Motor neuron (in vitro differentiated cells): ENCODE results near the gene TBC1D10B. TPM values are rescaled to one million over a fixed set of nuclear protein-coding genes. Genes with fewer than 3 reads are reported as not detected.

ENCODE experiments used
- ATAC-seq, 8 experiments: fragments of 200-7000 bp; cut with Tn5 transposase; replicated peaks in 6 of 8; 2 replicates each; pipeline ENCODE4 v1.8.0; 2021; ENCODE audit warnings: mild to moderate bottlenecking in 8 of 8, moderate library complexity in 8 of 8
- H3K27ac ChIP-seq, 2 donors: fragments of 250-450 bp; sonication (Bioruptor Pico); 2 replicates each; pipeline ENCODE4 v1.9.0; 2021; ENCODE audit warnings: antibody characterized with exemption in 2 of 2, mild to moderate bottlenecking in 2 of 2, moderate library complexity in 1 of 2
- H3K4me1 ChIP-seq, 2 donors: fragments of 250-450 bp; sonication (Bioruptor Pico); replicated peaks in 1 of 2; 2 replicates each; pipeline ENCODE4 v1.6.1; 2021; ENCODE audit warnings: antibody characterized with exemption in 2 of 2, mild to moderate bottlenecking in 2 of 2, moderate library complexity in 1 of 2
- H3K4me3 ChIP-seq, 5 donors: fragments of 250-450 bp; sonication (Bioruptor Pico); 2 replicates each; pipeline ENCODE4 v1.9.0; 2021; ENCODE audit warnings: antibody characterized with exemption in 5 of 5, mild to moderate bottlenecking in 5 of 5, moderate library complexity in 4 of 5
- WGBS, 10 experiments: fragments of 450-650 bp; shearing (Covaris generic); methylation state at CpG; one replicate each; pipeline ENCODE4 v1.0.0; 2022; 5-methylcytosine and 5-hydroxymethylcytosine counted together
- in situ Hi-C, 9 experiments: fragments of 400-800 bp; cut with MboI; loops; one replicate each; pipeline ENCODE4 v1.15.0; 2021; ENCODE audit warnings: low sequenced_read_pairs in 9 of 9, low pct_unique_long_range_greater_than_20kb in 2 of 9; ENCODE audit not compliant: unreplicated experiment in 9 of 9
- total RNA-seq, 8 experiments: library from RNA; unstranded; fragments of 300-600 nt; gene quantifications; 2 replicates each; pipeline versions ENCODE4 v1.2.3 to v1.2.4, GENCODE V29; 2022

Gene TBC1D10B
- total RNA-seq, 8 experiments from 2014 or later = 15.4 to 32.3 (median 21.5) TPM

- Histone ChIP-seq H3K27ac (peak within 1 kb of the TSS; percentile 92 to 94), H3K4me1 (peaks cover 10 to 14% of the 10 kb centered on the region in 2 donors), H3K4me3 (peak within 1 kb of the TSS; percentile 79 to 99 (median 88))
- in situ Hi-C loops = no loop called here
- 0 to 2% (median 0%) methylated on average over 1 to 21 of the region's 45 CpGs; no CpG with 5 or more reads in 3 of the 10 experiments for WGBS, 10 experiments
- ATAC-seq = peak; percentile 86 to 96 (median 92)
These were observed 14.9 kb downstream of the TBC1D10B start, which contains the start of gene CD2BP2 for GRCh38 chr16:30355144-30355953. TSS of gene CD2BP2 (minus strand) at chr16:30355308. CDS start at chr16:30354681, 627 bp downstream.

GRCh38 chr16:30354423-30355143 is 15.7 kb downstream of the TBC1D10B start:
- Histone ChIP-seq H3K4me1 (peaks cover 10 to 14% of the 10 kb centered on the region in 2 donors), H3K4me3 (peak overlapping the region; percentile 79 to 99 (median 88)), H3K27ac (peak overlapping the region; percentile 92 to 94)
- in situ Hi-C loops = no loop called here
- 0 to 4% (median 0%) methylated on average over 1 to 6 of the region's 36 CpGs; no CpG with 5 or more reads in 4 of the 10 experiments for WGBS, 10 experiments
- peak; percentile 26 to 58 (median 40) for ATAC-seq

DNA sequence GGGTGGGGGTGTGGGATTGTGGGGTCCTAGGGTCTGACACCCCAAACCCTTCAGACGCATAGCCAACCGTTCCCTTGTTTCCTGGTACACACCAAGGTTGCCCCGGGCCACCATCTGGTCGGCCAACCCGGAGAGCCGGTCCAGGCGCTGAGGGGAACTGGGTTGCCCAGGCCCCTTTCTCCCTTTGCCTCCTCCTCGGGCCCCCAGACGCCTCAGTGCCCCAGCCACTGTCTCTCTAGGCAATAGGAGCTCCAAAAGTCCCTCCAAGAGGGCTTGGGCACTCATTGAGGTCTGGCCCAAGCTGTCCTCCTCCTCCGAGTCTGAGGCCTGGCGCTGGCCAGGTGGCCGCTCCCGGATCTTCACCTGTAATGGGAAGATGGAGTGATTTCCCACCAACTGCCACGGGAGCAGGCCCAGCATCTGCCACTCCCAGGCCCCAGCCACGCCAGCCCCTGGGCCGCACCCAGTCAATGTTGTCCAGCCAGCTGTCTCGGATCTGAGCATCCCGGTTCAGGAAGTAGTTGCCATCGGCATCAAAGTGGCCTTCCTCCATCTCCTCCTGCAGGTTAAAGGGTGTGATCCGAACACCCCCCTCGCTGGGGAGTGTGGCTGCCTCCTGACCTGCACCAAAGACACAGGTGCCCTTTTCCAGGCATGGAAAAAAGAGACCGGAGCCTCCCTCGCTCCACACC is 16.7 kb downstream of the TBC1D10B start:
- in situ Hi-C loops = no loop called here
- 55 to 96% (median 80%) methylated on average over 1 to 8 of the region's 23 CpGs; no CpG with 5 or more reads in 5 of the 10 experiments for WGBS, 10 experiments

DNA sequence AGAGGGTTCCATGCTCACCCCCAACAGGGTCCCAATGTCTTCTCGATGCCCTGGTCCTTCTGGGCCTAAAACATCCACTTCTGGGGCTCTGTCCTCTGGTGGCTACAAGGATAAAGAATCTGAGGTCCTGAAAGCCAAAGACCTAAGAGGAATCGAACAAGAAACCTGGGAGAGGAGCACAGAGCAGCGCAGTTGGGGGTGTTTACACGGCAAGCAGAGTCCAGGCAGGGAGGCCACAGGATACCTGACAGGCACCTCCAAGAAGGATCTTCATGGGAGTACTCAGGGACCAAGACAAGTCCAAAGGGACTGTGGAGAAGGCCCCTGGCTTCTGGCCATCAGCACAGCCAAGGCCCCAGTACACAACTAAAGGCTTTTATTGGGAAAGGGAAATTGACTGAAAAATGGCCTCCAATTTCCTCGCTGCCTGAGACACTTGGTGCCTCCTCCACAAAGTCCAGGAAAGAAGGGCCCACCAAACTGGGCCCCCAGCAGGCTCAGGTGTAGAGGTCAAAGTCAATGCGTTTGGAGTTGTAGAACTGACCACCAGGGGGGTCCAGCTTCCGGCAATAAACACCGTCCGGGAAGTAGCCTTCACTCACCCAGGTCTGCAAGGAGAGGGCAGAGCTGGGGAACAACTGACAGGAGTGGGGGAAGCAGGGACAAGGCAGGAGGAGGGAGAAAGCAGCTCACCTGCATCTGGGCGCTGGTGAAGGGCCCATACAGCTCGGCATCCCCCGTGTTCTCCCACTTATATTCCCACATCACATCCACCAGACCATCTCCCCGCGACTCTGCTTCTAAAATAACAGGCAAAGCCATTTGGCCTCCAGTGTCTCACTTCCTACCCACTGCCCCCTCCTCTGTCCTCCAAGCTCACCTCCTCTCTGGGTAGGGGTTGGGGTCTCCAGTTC is 17.5 kb downstream of the TBC1D10B start:
- Histone ChIP-seq H3K4me3 (no peak overlapping the region), H3K4me1 (peaks cover 10 to 14% of the 10 kb centered on the region in 2 donors), H3K27ac (no peak overlapping the region)
- no peak for ATAC-seq
- in situ Hi-C loops = no loop called here
- 40 to 100% (median 89%) methylated on average over 1 to 4 of the region's 14 CpGs; no CpG with 5 or more reads in 1 of the 10 experiments for WGBS, 10 experiments

More for the DNA sequence above, 16.7 kb downstream of the TBC1D10B start:
- no peak for ATAC-seq
- no peak overlapping the region for H3K27ac ChIP-seq
- peaks cover 10 to 14% of the 10 kb centered on the region in 2 donors for H3K4me1 ChIP-seq
- peak overlapping the region in 3 of 5 donors; percentile 79 to 99 (median 86) for H3K4me3 ChIP-seq

- in situ Hi-C loops = no loop called here
- no peak overlapping the region for H3K4me3 ChIP-seq
- H3K4me1 ChIP-seq = peaks cover 10 to 14% of the 10 kb centered on the region in 2 donors
- 8 to 100% (median 88%) methylated on average over 1 to 7 of the region's 11 CpGs; no CpG with 5 or more reads in 3 of the 10 experiments for WGBS, 10 experiments
- no peak overlapping the region for H3K27ac ChIP-seq
- ATAC-seq = no peak
These were observed 18.5 kb downstream of the TBC1D10B start for GRCh38 chr16:30351586-30352419.

DNA sequence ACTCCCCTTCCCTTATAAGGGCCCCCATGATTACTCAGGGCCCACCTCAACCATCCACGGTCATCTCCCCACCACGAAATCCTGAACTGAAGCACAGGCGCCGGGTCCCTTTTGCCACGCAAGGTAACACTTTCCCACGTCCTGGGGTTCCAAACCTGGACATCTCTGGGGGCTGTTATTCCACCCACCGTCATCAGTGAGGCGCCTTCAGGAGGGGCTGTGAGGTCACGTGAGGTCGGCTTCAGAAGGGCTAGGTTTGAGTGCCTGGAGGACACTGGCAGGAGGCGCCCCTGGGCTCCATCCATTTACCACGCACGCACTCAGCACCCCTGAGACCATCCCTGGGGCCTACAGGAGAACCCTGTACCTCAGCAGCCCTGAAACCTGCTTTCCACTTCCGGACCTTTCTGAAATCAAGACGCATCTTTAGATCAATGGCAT is 19.3 kb downstream of the TBC1D10B start:
- H3K4me3 ChIP-seq = no peak overlapping the region
- 87 to 100% (median 98%) methylated on average over 1 to 11 of the region's 15 CpGs; no CpG with 5 or more reads in 4 of the 10 experiments for WGBS, 10 experiments
- in situ Hi-C loops = no loop called here
- peaks cover 6 to 7% of the 10 kb centered on the region in 2 donors for H3K4me1 ChIP-seq
- no peak for ATAC-seq
- H3K27ac ChIP-seq = no peak overlapping the region

- ATAC-seq = no peak
- Histone ChIP-seq H3K4me1 (peaks cover 5 to 6% of the 10 kb centered on the region in 2 donors), H3K4me3 (no peak overlapping the region), H3K27ac (no peak overlapping the region)
- 86 to 100% (median 95%) methylated on average over 1 to 3 of the region's 3 CpGs; no CpG with 5 or more reads in 2 of the 10 experiments for WGBS, 10 experiments
- in situ Hi-C loops = no loop called here
These were observed 20.0 kb downstream of the TBC1D10B start for GRCh38 chr16:30350134-30350871.

- Histone ChIP-seq H3K4me3 (no peak overlapping the region), H3K27ac (no peak overlapping the region), H3K4me1 (peaks cover 5 to 6% of the 10 kb centered on the region in 2 donors)
- WGBS, 10 experiments = 83 to 100% (median 92%) methylated on average over 1 to 3 of the region's 3 CpGs; no CpG with 5 or more reads in 4 of the 10 experiments
- ATAC-seq = no peak
- in situ Hi-C loops = no loop called here
These were observed 20.6 kb downstream of the TBC1D10B start for GRCh38 chr16:30349675-30350074.

DNA sequence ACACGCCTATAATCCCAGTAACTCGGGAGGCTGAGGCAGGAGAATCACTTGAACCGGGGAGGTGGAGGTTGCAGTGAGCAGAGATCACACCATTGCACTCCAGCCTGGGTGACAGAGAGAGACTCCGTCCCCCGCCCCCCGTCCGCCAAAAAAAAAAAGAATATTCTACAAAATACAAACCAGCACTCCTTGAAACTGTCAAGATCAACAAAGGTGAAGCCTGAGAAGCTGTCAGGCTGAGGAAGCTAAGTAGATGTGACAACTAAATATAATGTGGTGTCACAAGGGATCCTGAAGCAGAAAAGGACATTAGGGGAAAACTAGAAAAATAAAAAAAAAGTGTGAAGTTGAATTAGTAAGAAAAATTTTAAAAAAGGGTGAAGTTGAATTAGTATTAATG is 21.4 kb downstream of the TBC1D10B start:
- Histone ChIP-seq H3K27ac (no peak overlapping the region), H3K4me1 (peaks cover under 1 to 2% of the 10 kb centered on the region in 2 donors), H3K4me3 (no peak overlapping the region)
- WGBS, 10 experiments = 84 to 100% (median 92%) methylated on average over 1 to 6 of the region's 7 CpGs; no CpG with 5 or more reads in 1 of the 10 experiments
- in situ Hi-C loops = no loop called here
- no peak for ATAC-seq

DNA sequence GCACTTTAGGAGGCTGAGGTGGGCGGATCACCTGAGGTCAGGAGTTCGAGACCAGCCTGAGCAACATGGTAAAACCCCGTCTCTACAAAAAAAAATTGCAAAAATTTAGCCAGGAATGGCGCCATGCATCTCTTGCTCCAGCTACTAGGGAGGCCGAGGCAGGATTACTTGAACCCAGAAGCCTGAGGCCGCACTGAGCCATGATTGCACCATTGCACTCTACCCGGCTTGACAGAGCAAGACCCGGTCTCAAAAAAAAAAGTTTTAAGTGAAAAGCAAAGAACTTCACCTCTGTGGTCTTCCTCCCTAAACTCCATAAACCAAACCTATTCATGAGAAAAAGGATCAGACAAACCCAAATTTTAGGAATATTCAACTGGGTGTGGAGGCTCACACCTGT is 22.2 kb downstream of the TBC1D10B start:
- no peak overlapping the region for H3K4me3 ChIP-seq
- ATAC-seq = no peak
- H3K27ac ChIP-seq = no peak overlapping the region
- 90 to 100% (median 99%) methylated on average over 1 to 8 of the region's 8 CpGs; no CpG with 5 or more reads in 4 of the 10 experiments for WGBS, 10 experiments
- in situ Hi-C loops = no loop called here
- H3K4me1 ChIP-seq = no peaks in the 10 kb centered on the region

GRCh38 chr16:30346286-30346685 is 24.0 kb downstream of the TBC1D10B start:
- ATAC-seq = no peak
- Histone ChIP-seq H3K27ac (no peak overlapping the region), H3K4me1 (no peaks in the 10 kb centered on the region), H3K4me3 (no peak overlapping the region)
- WGBS, 10 experiments = 11 to 100% (median 75%) methylated on average over 1 to 2 of the region's 3 CpGs; no CpG with 5 or more reads in 6 of the 10 experiments
- in situ Hi-C loops = no loop called here
